Astrocyte (in vitro differentiated cells and primary cell): ENCODE results near the gene LRCOL1. TPM values are rescaled to one million over a fixed set of nuclear protein-coding genes. Genes with fewer than 3 reads are reported as not detected.

Experiments used
- DNase-seq: peaks from one replicate; pipeline ENCODE4 v3.0.0-alpha.2; 2010; ENCODE audit warnings: low read depth
- FAIRE-seq: peaks from 2 replicates; lab custom pipeline; 2011; peaks lifted over from hg19 to GRCh38; lab: Jason Lieb, UNC
- H2AFZ ChIP-seq: 2 replicates; pipeline ENCODE4 v1.6.0; 2012; ENCODE audit warnings: low read depth, low read length, inconsistent platforms
- H3K27ac ChIP-seq: 2 replicates; pipeline ENCODE4 v1.5.1; 2011; ENCODE audit warnings: low read depth, low read length, inconsistent platforms
- H3K27me3 ChIP-seq: 2 replicates; pipeline ENCODE4 v1.6.0; 2011; ENCODE audit warnings: low read length, inconsistent platforms; ENCODE audit not compliant: insufficient read depth
- H3K36me3 ChIP-seq: 2 replicates; pipeline ENCODE4 v1.5.1; 2011; ENCODE audit warnings: low read length, inconsistent platforms; ENCODE audit not compliant: insufficient read depth
- H3K4me1 ChIP-seq: 2 replicates; pipeline ENCODE4 v1.5.1; 2011; ENCODE audit warnings: low read length, inconsistent platforms; ENCODE audit not compliant: insufficient read depth
- H3K4me2 ChIP-seq: 2 replicates; pipeline ENCODE4 v1.6.0; 2012; ENCODE audit warnings: low read length, inconsistent platforms
- H3K4me3 ChIP-seq: 2 replicates; pipeline ENCODE4 v1.5.1; 2011; ENCODE audit warnings: low read depth, mild to moderate bottlenecking, low read length, inconsistent platforms; ENCODE audit not compliant: insufficient read depth
- H3K79me2 ChIP-seq: 2 replicates; pipeline ENCODE4 v1.6.0; 2012; ENCODE audit warnings: mild to moderate bottlenecking, low read length, inconsistent platforms; ENCODE audit not compliant: insufficient read depth
- H3K9ac ChIP-seq: 2 replicates; pipeline ENCODE4 v1.6.0; 2012; ENCODE audit warnings: mild to moderate bottlenecking, low read length, inconsistent platforms
- H3K9me3 ChIP-seq: 2 replicates; pipeline ENCODE4 v1.5.1; 2012; ENCODE audit warnings: low read depth, mild to moderate bottlenecking, low read length, inconsistent platforms; ENCODE audit not compliant: insufficient read depth
- H4K20me1 ChIP-seq: 2 replicates; pipeline ENCODE4 v1.6.0; 2012; ENCODE audit warnings: low read length, inconsistent platforms; ENCODE audit not compliant: insufficient read depth
- H3K27ac Mint-ChIP-seq: one replicate; pipeline ENCODE4 v1.8.0; 2021; ENCODE audit warnings: mild to moderate bottlenecking, mixed read lengths; ENCODE audit not compliant: unreplicated experiment
- H3K27me3 Mint-ChIP-seq: one replicate; pipeline ENCODE4 v1.8.0; 2021; ENCODE audit warnings: low read depth, mixed read lengths; ENCODE audit not compliant: unreplicated experiment
- H3K36me3 Mint-ChIP-seq: one replicate; pipeline ENCODE4 v1.8.0; 2021; ENCODE audit warnings: low read depth, mixed read lengths; ENCODE audit not compliant: unreplicated experiment
- H3K4me1 Mint-ChIP-seq: one replicate; pipeline ENCODE4 v1.8.0; 2021; ENCODE audit warnings: low read depth, mixed read lengths; ENCODE audit not compliant: unreplicated experiment
- H3K4me3 Mint-ChIP-seq: one replicate; pipeline ENCODE4 v1.8.0; 2021; ENCODE audit warnings: mild to moderate bottlenecking, moderate library complexity, mixed read lengths; ENCODE audit not compliant: unreplicated experiment
- H3K9me3 Mint-ChIP-seq: one replicate; pipeline ENCODE4 v1.8.0; 2021; ENCODE audit warnings: mild to moderate bottlenecking, mixed read lengths; ENCODE audit not compliant: unreplicated experiment
- CTCF ChIP-seq: IDR thresholded peaks from 2 replicates; pipeline ENCODE4 v1.5.1; 2011; ENCODE audit warnings: low read depth, mild to moderate bottlenecking, inconsistent platforms, low read length, moderate library complexity; ENCODE audit not compliant: insufficient read depth
- EZH2 ChIP-seq: IDR thresholded peaks from 2 replicates; pipeline ENCODE4 v1.6.1; 2012; ENCODE audit warnings: mild to moderate bottlenecking, low read length, inconsistent platforms; ENCODE audit not compliant: insufficient read depth
- total RNA-seq: library from RNA; stranded (reverse); gene quantifications from 2 replicates; pipeline ENCODE4 v1.2.1, GENCODE V29; 2021

LRCOL1 gene
- total RNA-seq, 1 donor from 2014 or later = not detected

DNA sequence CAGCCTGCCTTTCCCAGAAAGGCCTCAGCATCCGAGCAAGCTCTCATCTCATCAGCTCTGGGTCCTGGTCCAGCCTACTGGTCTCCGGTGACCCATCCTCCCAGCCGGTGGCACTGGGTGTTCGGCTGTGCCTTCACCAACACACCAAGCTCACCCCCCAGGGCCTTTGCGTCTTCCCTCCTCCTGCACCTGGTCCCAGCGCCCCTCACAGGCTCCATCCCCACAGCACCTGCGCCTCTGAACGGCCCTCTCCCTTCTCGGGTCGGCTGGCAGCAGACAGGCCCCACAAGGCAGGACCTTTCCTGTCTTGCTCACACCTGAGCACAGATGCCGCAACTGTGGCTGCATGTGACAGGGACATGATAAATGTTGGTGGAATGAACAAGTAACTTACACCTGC is 21.3 kb upstream of the LRCOL1 start:
- no peaks in the 10 kb centered on the region for H4K20me1 ChIP-seq
- peaks cover 24% of the 10 kb centered on the region for H3K27me3 Mint-ChIP-seq
- peaks cover 16% of the 10 kb centered on the region for H3K36me3 ChIP-seq
- TF ChIP-seq EZH2 (no peak), CTCF (no peak)
- H3K9me3 Mint-ChIP-seq = peaks cover 2% of the 10 kb centered on the region
- no peaks in the 10 kb centered on the region for H3K27me3 ChIP-seq
- H3K4me2 ChIP-seq = no peak overlapping the region
- H3K4me1 ChIP-seq = no peaks in the 10 kb centered on the region
- H3K27ac ChIP-seq = no peak overlapping the region
- H3K4me1 Mint-ChIP-seq = no peaks in the 10 kb centered on the region
- H3K9ac ChIP-seq = no peak overlapping the region
- H3K79me2 ChIP-seq = no peaks in the 10 kb centered on the region
- no peak overlapping the region for H3K27ac Mint-ChIP-seq
- H2AFZ ChIP-seq = no peak overlapping the region
- DNase-seq (no peak), FAIRE-seq (no peak)
- peaks cover 21% of the 10 kb centered on the region for H3K36me3 Mint-ChIP-seq
- no peak overlapping the region for H3K4me3 Mint-ChIP-seq
- no peaks in the 10 kb centered on the region for H3K9me3 ChIP-seq
- no peak overlapping the region for H3K4me3 ChIP-seq

- Histone ChIP-seq H3K4me1 (no peaks in the 10 kb centered on the region), H3K36me3 (peaks cover 16% of the 10 kb centered on the region), H3K27ac (no peak overlapping the region), H3K9me3 (no peaks in the 10 kb centered on the region), H3K27me3 (no peaks in the 10 kb centered on the region), H3K9ac (no peak overlapping the region), H3K79me2 (no peaks in the 10 kb centered on the region), H2AFZ (no peak overlapping the region), H3K4me3 (no peak overlapping the region), H4K20me1 (no peaks in the 10 kb centered on the region), H3K4me2 (no peak overlapping the region)
- no peak for FAIRE-seq
- Mint-ChIP-seq H3K36me3 (peaks cover 19% of the 10 kb centered on the region), H3K9me3 (peaks cover 2% of the 10 kb centered on the region), H3K27ac (no peak overlapping the region), H3K27me3 (peaks cover 23% of the 10 kb centered on the region), H3K4me1 (no peaks in the 10 kb centered on the region), H3K4me3 (no peak overlapping the region)
- DNase-seq = no peak
- TF ChIP-seq EZH2 (no peak), CTCF (no peak)
Observed at GRCh38 chr12:132630672-132631071, 20.3 kb upstream of the LRCOL1 start.

DNA sequence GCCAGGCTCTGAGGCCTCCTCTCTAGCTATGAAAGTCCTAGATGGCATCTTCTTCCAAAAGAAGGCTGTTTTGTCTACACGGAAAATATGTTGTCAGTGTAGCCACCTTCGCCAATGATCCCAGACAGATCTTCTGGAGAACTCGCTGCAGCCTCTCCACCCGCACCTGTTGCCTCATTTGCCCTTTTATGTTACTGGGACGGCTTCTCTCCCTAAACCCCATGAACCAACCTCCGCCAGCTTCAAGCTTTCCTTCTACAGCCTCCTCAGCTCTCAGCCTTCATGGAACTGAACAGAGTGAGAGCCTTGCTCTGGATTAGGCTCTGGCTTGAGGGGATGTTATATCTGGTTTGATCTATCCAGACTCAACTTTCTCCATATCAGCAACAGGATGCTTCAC is 18.9 kb upstream of the LRCOL1 start:
- no peaks in the 10 kb centered on the region for H3K27me3 ChIP-seq
- H3K79me2 ChIP-seq = no peaks in the 10 kb centered on the region
- no peak overlapping the region for H3K4me2 ChIP-seq
- Mint-ChIP-seq H3K4me1 (no peaks in the 10 kb centered on the region), H3K36me3 (peaks cover 13% of the 10 kb centered on the region), H3K9me3 (peaks cover 2% of the 10 kb centered on the region), H3K4me3 (no peak overlapping the region), H3K27me3 (peaks cover 11% of the 10 kb centered on the region), H3K27ac (no peak overlapping the region)
- H3K4me3 ChIP-seq = no peak overlapping the region
- no peak overlapping the region for H3K27ac ChIP-seq
- H4K20me1 ChIP-seq = no peaks in the 10 kb centered on the region
- no peak for TF ChIP-seq EZH2
- no peak for TF ChIP-seq CTCF
- no peak overlapping the region for H3K9ac ChIP-seq
- H3K4me1 ChIP-seq = no peaks in the 10 kb centered on the region
- peaks cover 16% of the 10 kb centered on the region for H3K36me3 ChIP-seq
- DNase-seq (no peak), FAIRE-seq (no peak)
- no peak overlapping the region for H2AFZ ChIP-seq
- no peaks in the 10 kb centered on the region for H3K9me3 ChIP-seq
